ENCODE data around the gene ACOX1.
"Not testable (repeated sequence)": the region's sequence is repeated elsewhere in the genome, so short reads cannot be mapped to it uniquely, and the experiment has no call there.

The ACOX1 gene

GRCh38 chr17:75979705-75980187 is 780 bp upstream of the ACOX1 start:
- no peak for DNase-seq

- DNase-seq = peak; percentile 84
These were observed 2.7 kb downstream of the ACOX1 start for GRCh38 chr17:75976175-75976848.

- no peak for DNase-seq
These were observed 3.2 kb downstream of the ACOX1 start for GRCh38 chr17:75975757-75976174.

GRCh38 chr17:75975187-75975586 is 3.8 kb downstream of the ACOX1 start:
- DNase-seq = not testable (repeated sequence)

DNA sequence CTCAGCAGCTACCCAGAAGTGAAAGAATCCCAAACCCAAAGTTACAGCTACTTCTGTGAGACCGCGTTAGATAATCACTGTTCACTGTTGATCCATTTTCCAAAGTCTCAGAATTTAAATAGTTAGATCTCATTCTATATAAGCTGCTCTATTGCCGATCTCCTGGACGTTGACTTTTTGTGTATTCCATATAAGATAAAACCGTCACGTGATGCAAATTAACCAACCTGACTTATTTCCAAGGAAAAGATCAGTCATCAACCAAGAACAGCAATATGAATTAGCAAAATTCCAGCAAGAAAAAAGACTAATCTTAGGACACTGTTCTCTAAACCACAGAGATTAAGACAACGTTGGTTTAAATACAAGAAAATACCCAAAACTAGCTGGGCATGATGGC is 8.3 kb downstream of the ACOX1 start:
- no peak for DNase-seq

- peak; percentile 66 for DNase-seq
These were observed 8.9 kb downstream of the ACOX1 start for GRCh38 chr17:75970011-75970523.

GRCh38 chr17:75969044-75969443 is 9.9 kb downstream of the ACOX1 start:
- DNase-seq = not testable (repeated sequence)

- DNase-seq = no peak
These were observed 13.5 kb downstream of the ACOX1 start for GRCh38 chr17:75965468-75965867.

GRCh38 chr17:75959839-75960511 is 19.0 kb downstream of the ACOX1 start:
- DNase-seq = no peak

DNA sequence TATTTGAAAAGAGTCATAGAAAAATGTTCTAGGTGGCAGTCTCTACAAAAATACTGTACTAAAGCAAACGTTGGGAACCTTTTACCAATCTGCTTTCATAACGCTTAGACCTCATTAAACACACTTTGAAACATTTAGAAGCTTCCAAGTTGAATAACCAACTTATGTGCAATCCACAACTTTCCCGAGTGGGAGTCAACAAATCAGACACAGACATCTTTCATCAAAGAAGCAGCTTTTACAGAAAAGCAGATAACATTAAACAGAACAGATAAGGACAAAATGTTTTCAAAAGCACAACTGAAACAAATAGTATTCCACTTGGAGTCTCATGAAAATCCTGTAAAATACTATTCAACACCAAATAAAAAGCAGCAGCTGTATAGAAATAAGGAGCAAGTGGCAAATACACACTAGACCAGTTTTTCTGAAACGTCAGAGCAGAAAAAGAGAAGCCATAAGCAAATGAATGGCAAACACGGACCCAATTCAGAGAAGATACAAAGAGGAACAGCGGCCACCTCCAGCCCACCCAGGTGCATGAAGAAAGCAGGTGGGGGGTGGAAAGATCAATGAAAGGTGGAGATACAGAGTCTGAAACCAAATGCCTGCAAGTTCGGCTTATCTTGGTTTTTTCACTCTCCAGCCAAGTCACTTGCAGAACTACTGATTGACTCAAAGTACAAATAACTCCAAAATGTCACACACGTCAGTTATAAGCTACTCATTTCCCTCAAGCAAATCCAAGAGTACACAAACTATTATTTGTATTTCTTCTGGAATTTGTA is 19.7 kb downstream of the ACOX1 start:
- peak; percentile 35 for DNase-seq

DNA sequence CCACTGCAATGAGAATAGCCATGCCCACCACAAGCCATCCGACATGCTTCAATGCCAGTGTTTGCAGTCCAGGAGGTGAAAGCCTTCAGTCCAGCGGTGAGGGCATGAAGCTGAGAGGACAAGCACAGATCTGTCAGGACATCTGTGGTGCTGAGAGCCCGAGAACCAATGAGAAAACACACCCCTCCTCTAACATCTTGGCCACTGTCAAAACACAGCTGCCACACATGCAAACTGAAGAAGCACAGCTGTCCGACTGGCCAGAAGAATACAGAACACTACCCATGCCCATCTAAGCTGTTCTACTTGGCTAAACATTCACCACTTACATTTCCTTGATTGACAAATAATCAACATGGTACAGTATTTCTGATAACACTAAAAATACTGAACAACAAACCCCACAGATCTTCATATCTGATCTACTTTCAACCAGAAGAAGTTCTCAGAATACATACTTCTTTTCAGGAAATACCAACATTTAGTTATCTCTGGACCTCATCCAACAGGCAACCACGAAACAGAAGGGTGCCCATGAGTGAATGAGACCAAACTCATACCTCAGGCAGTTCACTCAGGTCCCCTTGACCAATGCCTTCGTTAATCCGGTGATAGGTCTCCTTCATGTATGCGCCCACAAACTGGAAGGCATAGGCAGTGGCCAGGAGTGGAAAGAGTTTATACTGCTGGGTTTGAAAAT is 28.0 kb downstream of the ACOX1 start:
- DNase-seq = peak; percentile 97

- no peak for DNase-seq
These were observed 28.5 kb downstream of the ACOX1 start for GRCh38 chr17:75950421-75950820.

GRCh38 chr17:75945211-75945610 is 33.8 kb downstream of the ACOX1 start:
- no peak for DNase-seq

GRCh38 chr17:75943491-75943890 is 35.5 kb downstream of the ACOX1 start:
- DNase-seq = no peak

- no peak for DNase-seq
These were observed 36.5 kb downstream of the ACOX1 start for GRCh38 chr17:75942473-75942872.

- DNase-seq = no peak
These were observed 37.5 kb downstream of the ACOX1 start for GRCh38 chr17:75941442-75941819.

- DNase-seq = peak; percentile 92
These were observed 38.1 kb downstream of the ACOX1 start, which contains the start of gene FBF1 for GRCh38 chr17:75940727-75941441. Gene FBF1 (minus strand): TSS chr17:75941042. CDS start chr17:75938149, 2,893 bp downstream.

GRCh38 chr17:75937652-75938051 is 41.3 kb downstream of the ACOX1 start:
- no peak for DNase-seq

GRCh38 chr17:75933808-75934207 is 45.2 kb downstream of the ACOX1 start:
- DNase-seq = no peak

DNA sequence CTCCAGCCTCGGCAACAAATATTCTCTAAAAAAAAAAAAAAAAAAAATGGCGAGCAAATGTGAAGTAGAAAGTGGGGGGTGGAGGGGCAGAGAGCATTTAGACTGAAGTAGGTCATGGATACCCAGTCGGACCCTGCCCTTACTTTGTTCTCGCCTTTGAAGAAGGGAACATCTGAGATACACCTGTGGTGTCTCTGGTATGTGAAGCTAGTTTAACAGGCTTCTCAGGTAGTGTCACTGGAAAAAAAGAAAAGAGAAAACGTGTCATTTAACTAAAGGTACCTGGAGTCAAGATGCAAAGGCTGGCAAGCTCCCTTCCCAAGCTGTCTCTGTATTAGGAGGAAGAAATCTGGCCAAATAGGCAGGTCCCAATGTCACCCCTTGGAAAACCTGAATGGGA is 46.1 kb downstream of the ACOX1 start:
- no peak for DNase-seq

- no peak for DNase-seq
These were observed 47.9 kb downstream of the ACOX1 start for GRCh38 chr17:75931062-75931461.
